ENCODE data around the gene LUZP1. TPM values are rescaled to one million over a fixed set of nuclear protein-coding genes. Genes with fewer than 3 reads are reported as not detected.

LUZP1 gene
- total and polyA plus RNA-seq, 10 of the 15 experiments (the other 5 are each of a cell fraction or from before 2014, with no cell fraction given) = 11.3 to 28.2 (median 17.3) TPM

DNA sequence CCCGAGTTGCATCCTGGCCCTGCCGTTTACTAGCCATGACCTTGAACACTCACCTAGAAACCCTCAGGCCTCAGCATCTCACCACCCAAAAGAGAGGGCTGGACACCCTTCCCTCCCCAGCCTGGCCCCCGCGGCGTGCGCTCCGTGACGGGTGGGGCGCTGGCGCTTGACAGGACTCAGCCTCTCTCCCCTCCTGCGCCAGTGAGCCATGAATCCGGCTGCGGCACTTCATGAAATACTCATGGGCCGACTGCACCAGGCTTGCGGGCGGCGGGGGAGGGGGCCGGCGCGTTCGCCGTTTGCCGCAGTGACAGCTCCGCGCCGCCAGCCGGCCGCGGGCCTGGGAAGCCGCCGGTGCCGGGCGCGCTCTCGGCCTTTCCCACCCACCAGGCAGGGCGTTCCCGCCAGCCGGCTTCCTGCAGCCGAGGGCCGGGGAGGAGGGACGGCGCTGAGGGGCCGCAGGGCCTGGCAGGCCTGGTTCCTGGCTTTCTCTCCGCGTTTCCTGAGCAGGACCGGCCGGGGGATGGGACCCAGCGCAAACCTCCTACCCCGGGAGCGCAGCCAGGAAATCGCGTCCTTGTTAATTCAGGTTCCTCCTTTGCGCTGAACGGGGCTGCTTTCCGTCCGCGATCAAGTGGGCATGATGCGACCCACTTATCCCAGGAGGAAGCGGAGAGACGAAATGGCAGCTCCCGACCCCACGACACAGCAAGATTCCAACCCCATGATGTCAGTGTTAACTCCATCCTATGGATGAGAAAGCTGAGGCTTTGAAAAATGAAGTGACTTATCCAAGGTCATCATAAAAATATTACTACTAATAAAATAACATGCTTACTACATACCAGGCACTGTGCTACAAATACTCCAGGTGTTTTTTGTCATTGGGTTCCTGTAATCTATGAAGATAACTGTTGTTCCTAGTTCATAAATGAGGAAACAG lies 9.1 kb upstream of the LUZP1 start (continued):
- TF ChIP-seq, protein P1, sequence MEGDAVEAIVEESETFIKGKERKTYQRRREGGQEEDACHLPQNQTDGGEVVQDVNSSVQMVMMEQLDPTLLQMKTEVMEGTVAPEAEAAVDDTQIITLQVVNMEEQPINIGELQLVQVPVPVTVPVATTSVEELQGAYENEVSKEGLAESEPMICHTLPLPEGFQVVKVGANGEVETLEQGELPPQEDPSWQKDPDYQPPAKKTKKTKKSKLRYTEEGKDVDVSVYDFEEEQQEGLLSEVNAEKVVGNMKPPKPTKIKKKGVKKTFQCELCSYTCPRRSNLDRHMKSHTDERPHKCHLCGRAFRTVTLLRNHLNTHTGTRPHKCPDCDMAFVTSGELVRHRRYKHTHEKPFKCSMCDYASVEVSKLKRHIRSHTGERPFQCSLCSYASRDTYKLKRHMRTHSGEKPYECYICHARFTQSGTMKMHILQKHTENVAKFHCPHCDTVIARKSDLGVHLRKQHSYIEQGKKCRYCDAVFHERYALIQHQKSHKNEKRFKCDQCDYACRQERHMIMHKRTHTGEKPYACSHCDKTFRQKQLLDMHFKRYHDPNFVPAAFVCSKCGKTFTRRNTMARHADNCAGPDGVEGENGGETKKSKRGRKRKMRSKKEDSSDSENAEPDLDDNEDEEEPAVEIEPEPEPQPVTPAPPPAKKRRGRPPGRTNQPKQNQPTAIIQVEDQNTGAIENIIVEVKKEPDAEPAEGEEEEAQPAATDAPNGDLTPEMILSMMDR (IDR thresholded peaks at IDR 0.05 in 2 of 3, conservative IDR thresholded peaks at IDR 0.05 in 1 of 3; ENCODE audit: control insufficient read depth in 2 of 3, extremely low read depth in 1 of 3, insufficient read depth in 1 of 3, low read depth in 3 of 3, low read length in 3 of 3) = 0 out of 6 replicates have a peak, but pooled peaks of 1 of the 3 experiments have one; percentile 1
- TF ChIP-seq, protein P2, sequence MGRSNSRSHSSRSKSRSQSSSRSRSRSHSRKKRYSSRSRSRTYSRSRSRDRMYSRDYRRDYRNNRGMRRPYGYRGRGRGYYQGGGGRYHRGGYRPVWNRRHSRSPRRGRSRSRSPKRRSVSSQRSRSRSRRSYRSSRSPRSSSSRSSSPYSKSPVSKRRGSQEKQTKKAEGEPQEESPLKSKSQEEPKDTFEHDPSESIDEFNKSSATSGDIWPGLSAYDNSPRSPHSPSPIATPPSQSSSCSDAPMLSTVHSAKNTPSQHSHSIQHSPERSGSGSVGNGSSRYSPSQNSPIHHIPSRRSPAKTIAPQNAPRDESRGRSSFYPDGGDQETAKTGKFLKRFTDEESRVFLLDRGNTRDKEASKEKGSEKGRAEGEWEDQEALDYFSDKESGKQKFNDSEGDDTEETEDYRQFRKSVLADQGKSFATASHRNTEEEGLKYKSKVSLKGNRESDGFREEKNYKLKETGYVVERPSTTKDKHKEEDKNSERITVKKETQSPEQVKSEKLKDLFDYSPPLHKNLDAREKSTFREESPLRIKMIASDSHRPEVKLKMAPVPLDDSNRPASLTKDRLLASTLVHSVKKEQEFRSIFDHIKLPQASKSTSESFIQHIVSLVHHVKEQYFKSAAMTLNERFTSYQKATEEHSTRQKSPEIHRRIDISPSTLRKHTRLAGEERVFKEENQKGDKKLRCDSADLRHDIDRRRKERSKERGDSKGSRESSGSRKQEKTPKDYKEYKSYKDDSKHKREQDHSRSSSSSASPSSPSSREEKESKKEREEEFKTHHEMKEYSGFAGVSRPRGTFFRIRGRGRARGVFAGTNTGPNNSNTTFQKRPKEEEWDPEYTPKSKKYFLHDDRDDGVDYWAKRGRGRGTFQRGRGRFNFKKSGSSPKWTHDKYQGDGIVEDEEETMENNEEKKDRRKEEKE (IDR thresholded peaks at IDR 0.05) = no peak
- no peak for TF ChIP-seq HDGF (IDR thresholded peaks at IDR 0.05)
- TF ChIP-seq, protein P3, sequence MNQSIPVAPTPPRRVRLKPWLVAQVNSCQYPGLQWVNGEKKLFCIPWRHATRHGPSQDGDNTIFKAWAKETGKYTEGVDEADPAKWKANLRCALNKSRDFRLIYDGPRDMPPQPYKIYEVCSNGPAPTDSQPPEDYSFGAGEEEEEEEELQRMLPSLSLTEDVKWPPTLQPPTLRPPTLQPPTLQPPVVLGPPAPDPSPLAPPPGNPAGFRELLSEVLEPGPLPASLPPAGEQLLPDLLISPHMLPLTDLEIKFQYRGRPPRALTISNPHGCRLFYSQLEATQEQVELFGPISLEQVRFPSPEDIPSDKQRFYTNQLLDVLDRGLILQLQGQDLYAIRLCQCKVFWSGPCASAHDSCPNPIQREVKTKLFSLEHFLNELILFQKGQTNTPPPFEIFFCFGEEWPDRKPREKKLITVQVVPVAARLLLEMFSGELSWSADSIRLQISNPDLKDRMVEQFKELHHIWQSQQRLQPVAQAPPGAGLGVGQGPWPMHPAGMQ (IDR thresholded peaks at IDR 0.05; ENCODE audit: borderline replicate concordance) = no peak
- TF ChIP-seq, protein P4, sequence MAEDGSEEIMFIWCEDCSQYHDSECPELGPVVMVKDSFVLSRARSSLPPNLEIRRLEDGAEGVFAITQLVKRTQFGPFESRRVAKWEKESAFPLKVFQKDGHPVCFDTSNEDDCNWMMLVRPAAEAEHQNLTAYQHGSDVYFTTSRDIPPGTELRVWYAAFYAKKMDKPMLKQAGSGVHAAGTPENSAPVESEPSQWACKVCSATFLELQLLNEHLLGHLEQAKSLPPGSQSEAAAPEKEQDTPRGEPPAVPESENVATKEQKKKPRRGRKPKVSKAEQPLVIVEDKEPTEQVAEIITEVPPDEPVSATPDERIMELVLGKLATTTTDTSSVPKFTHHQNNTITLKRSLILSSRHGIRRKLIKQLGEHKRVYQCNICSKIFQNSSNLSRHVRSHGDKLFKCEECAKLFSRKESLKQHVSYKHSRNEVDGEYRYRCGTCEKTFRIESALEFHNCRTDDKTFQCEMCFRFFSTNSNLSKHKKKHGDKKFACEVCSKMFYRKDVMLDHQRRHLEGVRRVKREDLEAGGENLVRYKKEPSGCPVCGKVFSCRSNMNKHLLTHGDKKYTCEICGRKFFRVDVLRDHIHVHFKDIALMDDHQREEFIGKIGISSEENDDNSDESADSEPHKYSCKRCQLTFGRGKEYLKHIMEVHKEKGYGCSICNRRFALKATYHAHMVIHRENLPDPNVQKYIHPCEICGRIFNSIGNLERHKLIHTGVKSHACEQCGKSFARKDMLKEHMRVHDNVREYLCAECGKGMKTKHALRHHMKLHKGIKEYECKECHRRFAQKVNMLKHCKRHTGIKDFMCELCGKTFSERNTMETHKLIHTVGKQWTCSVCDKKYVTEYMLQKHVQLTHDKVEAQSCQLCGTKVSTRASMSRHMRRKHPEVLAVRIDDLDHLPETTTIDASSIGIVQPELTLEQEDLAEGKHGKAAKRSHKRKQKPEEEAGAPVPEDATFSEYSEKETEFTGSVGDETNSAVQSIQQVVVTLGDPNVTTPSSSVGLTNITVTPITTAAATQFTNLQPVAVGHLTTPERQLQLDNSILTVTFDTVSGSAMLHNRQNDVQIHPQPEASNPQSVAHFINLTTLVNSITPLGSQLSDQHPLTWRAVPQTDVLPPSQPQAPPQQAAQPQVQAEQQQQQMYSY (CRISPR knock-in tag; IDR thresholded peaks at IDR 0.05) = no peak
- peak; percentile 72 for TF ChIP-seq LARP7 (IDR thresholded peaks at IDR 0.05)
- TF ChIP-seq, protein P5, sequence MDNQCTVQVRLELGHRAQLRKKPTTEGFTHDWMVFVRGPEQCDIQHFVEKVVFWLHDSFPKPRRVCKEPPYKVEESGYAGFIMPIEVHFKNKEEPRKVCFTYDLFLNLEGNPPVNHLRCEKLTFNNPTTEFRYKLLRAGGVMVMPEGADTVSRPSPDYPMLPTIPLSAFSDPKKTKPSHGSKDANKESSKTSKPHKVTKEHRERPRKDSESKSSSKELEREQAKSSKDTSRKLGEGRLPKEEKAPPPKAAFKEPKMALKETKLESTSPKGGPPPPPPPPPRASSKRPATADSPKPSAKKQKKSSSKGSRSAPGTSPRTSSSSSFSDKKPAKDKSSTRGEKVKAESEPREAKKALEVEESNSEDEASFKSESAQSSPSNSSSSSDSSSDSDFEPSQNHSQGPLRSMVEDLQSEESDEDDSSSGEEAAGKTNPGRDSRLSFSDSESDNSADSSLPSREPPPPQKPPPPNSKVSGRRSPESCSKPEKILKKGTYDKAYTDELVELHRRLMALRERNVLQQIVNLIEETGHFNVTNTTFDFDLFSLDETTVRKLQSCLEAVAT (IDR thresholded peaks at IDR 0.05) = no peak
- TF ChIP-seq MYC (IDR thresholded peaks at IDR 0.05; ENCODE audit: insufficient read depth, insufficient read length, insufficient replicate concordance, low read length, severe bottlenecking) = no peak
- 0 out of 2 replicates have a peak, but pooled peaks have one; percentile 51 for TF ChIP-seq ZNF207 (IDR thresholded peaks at IDR 0.05; ENCODE audit: borderline replicate concordance)
- no peak for TF ChIP-seq TCF7 (IDR thresholded peaks at IDR 0.05; ENCODE audit: borderline replicate concordance)
- TF ChIP-seq FOXM1 (IDR thresholded peaks at IDR 0.05; ENCODE audit: low read depth, low read length) = no peak
- peak; percentile 89 for TF ChIP-seq IKZF1 (conservative IDR thresholded peaks at IDR 0.05)
- TF ChIP-seq DPF2 (IDR thresholded peaks at IDR 0.05) = peak; percentile 87; the same call in 1 of the 2 replicates
- TF ChIP-seq SMARCA5 (IDR thresholded peaks at IDR 0.05) = peak; percentile 59

Data from GM12878 (cell line).